Skeletal muscle tissue (tissue), 4 donors: ENCODE data around the gene TTLL5. TPM values are rescaled to one million over a fixed set of nuclear protein-coding genes. Genes with fewer than 3 reads are reported as not detected.
A peak's percentile ranks its signal among the peaks of the same experiment; 100 is the strongest.

Experiments used
- H3K27ac ChIP-seq: one replicate; pipeline ENCODE4 v1.7.0; 2013; ENCODE audit warnings: mild to moderate bottlenecking, low read depth, low read length, inconsistent platforms
- H3K27me3 ChIP-seq, 3 donors: one replicate each; pipeline ENCODE4 v1.7.0; 2013; ENCODE audit warnings: low read length in 3 of 3; ENCODE audit not compliant: control insufficient read depth in 3 of 3, insufficient read depth in 3 of 3
- H3K36me3 ChIP-seq, 3 donors: one replicate each; pipeline ENCODE4 v1.7.0; 2013; ENCODE audit warnings: low read length in 3 of 3; ENCODE audit not compliant: control insufficient read depth in 3 of 3, insufficient read depth in 3 of 3
- H3K4me1 ChIP-seq, 3 donors: one replicate each; pipeline ENCODE4 v1.7.0; 2013; ENCODE audit warnings: low read length in 3 of 3, mild to moderate bottlenecking in 3 of 3; ENCODE audit not compliant: control insufficient read depth in 3 of 3, insufficient read depth in 3 of 3
- H3K4me3 ChIP-seq, 3 donors: one replicate each; pipeline ENCODE4 v1.7.0; 2013; ENCODE audit warnings: low read length in 3 of 3
- H3K9ac ChIP-seq, 3 donors: one replicate each; pipeline ENCODE4 v1.7.0; 2013; ENCODE audit warnings: low read length in 3 of 3, mild to moderate bottlenecking in 3 of 3, moderate library complexity in 2 of 3, low read depth in 1 of 3
- H3K9me3 ChIP-seq, 3 donors: one replicate each; pipeline ENCODE4 v1.7.0; 2013; ENCODE audit warnings: low read length in 3 of 3; ENCODE audit not compliant: control insufficient read depth in 3 of 3
- total RNA-seq: library from RNA; depleted of rRNA; stranded (reverse); fragments of >200 nt; gene quantifications from one replicate; pipeline ENCODE4 v1.2.3, GENCODE V29; 2014
- donor health status: Osteomylitis.

TTLL5 gene
- total RNA-seq, 1 donor from 2014 or later = 13.6 TPM

DNA sequence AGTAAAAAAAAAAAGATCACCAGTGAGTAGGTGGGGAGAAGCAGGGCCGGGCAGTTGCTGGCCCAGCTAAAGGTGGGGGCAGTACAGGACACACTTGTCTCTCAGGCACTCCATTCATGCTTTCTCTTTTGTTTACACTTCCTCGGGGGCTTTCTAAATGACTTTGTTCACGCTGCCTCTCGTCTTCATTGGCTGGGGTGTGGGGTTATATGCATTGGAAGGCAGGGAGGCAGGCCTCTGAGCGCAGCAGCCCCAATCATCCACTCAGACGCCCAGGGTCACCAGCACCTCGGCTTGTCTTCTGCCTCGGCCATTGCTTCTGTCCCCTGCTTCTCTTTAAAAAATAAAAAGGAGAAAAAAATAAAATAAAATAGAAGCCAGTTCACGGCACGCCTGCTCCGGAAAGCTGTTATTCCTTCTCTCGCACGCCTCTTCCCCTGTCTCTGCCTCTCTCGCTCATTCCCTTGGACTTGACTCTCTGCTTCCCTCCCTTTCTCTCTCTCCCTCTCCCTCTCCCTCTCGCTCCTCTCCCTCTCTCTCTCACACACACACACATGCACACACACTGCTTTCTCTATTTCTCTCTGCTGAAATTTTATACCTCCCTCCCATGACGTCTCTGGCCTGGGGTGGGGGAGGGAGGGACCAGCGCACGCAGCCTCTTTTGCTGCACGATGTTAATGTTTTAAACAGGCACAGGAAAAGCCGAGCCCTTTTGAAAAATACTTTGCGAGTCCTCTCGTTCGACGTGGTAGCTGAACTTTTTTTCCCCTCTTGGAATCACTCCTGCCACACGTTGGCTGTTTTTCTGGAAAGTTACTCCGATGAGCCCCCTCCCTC is 320.6 kb downstream of the TTLL5 start, which contains the start of gene TGFB3:
TGFB3 (minus strand) TSS at position 570 of the 840 bp plus-strand sequence. CDS start 1,102 bp downstream, outside the sequence.
- Histone ChIP-seq H3K9me3 (no peaks in the 10 kb centered on the region), H3K27ac (peak within 1 kb of the TSS; percentile 95), H3K9ac (peak within 1 kb of the TSS; percentile 82 to 89 (median 88)), H3K27me3 (no peaks in the 10 kb centered on the region), H3K4me3 (peak within 1 kb of the TSS; percentile 69 to 86 (median 82)), H3K4me1 (peaks cover 45 to 51% (median 45%) of the 10 kb centered on the region in 3 donors), H3K36me3 (no peaks in the 10 kb centered on the region)

DNA sequence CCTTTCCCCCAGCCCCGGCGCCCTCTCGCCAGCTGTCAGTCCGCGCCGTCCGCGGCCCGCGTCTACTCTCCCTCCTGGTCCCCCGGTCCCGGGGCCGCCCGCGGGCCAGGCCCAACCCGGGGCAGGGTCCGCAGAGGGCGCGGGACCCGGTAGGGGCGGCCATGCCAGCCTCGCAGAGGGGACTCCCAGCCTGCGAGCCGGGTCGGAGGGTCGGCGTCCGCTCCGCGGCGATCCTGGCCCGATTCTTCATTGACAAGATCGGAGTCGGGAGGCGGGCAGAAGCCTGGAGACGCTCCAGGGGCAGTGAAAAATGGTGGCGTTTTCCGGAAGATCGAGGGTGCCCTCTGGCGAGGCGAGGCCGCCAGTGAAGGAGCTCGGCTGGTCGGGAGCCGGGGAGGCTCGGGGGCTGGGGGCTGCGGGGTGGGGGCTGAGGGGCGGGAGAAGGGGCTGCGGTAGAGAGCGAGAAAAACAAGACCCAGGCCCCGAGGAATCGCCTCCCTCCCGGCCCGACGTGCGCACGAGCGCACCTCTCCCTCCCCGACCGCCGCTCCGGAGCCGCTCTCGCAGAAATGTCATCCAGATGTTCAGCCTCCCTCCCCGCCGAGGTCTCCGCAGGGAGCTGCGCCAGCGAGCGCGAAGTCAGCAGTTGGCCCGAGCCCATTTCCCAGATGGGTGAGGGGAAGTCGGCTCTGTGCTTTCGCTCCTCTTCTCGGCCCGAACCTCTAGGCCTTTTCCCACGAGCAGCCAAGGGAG is 321.4 kb downstream of the TTLL5 start:
- Histone ChIP-seq H3K27me3 (no peaks in the 10 kb centered on the region), H3K27ac (peak overlapping the region; percentile 95), H3K9me3 (no peaks in the 10 kb centered on the region), H3K9ac (peak overlapping the region; percentile 82 to 89 (median 88)), H3K4me1 (peaks cover 45 to 52% (median 46%) of the 10 kb centered on the region in 3 donors), H3K4me3 (peak overlapping the region; percentile 69 to 86 (median 82)), H3K36me3 (no peaks in the 10 kb centered on the region)

DNA sequence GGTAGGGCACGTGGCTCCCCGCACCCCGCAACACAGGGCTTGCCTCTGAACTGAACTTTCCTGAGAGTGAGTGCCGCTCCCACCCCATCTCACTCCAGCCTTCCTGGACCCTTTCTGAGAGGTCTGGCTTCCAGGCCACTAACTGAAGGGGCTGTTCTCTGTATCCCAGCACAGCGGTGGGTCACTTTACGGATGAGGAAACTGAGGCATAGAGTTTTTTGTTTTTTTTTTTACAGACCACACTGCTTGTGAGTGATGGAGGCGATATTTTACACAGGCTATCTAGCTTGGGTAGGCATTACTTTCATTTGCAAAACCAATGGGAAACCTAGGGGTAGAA is 321.9 kb downstream of the TTLL5 start:
- no peaks in the 10 kb centered on the region for H3K9me3 ChIP-seq
- peak overlapping the region; percentile 95 for H3K27ac ChIP-seq
- no peaks in the 10 kb centered on the region for H3K27me3 ChIP-seq
- peaks cover 42 to 47% (median 43%) of the 10 kb centered on the region in 3 donors for H3K4me1 ChIP-seq
- H3K36me3 ChIP-seq = no peaks in the 10 kb centered on the region
- peak overlapping the region in 2 of 3 donors; percentile 63 to 74 for H3K9ac ChIP-seq
- peak overlapping the region; percentile 46 to 58 (median 58) for H3K4me3 ChIP-seq

DNA sequence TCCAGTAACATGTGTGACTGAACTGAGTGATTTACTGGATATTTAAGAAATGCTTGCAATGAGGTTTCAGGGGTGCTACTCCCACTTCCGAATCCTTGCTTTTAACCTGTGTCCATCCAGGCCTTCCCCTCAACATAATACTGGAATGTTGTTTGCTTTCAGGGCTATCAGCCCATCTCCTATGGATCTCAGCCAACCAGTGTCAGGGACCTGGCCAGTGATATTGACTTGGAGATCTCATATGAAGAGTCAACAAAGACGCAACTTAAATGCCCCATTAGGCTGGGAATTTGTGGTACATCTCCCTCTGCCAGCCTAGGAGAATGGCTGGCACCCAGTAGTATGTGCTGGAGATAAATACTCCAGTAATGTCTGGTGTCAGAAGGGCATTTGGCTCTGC is 323.6 kb downstream of the TTLL5 start:
- H3K4me1 ChIP-seq = peaks cover 33 to 39% (median 33%) of the 10 kb centered on the region in 3 donors
- H3K27me3 ChIP-seq = no peaks in the 10 kb centered on the region
- no peaks in the 10 kb centered on the region for H3K9me3 ChIP-seq
- no peak overlapping the region for H3K9ac ChIP-seq
- peak overlapping the region; percentile 86 for H3K27ac ChIP-seq
- H3K4me3 ChIP-seq = no peak overlapping the region
- H3K36me3 ChIP-seq = peaks cover 0 to 2% (median 1%) of the 10 kb centered on the region in 3 donors

DNA sequence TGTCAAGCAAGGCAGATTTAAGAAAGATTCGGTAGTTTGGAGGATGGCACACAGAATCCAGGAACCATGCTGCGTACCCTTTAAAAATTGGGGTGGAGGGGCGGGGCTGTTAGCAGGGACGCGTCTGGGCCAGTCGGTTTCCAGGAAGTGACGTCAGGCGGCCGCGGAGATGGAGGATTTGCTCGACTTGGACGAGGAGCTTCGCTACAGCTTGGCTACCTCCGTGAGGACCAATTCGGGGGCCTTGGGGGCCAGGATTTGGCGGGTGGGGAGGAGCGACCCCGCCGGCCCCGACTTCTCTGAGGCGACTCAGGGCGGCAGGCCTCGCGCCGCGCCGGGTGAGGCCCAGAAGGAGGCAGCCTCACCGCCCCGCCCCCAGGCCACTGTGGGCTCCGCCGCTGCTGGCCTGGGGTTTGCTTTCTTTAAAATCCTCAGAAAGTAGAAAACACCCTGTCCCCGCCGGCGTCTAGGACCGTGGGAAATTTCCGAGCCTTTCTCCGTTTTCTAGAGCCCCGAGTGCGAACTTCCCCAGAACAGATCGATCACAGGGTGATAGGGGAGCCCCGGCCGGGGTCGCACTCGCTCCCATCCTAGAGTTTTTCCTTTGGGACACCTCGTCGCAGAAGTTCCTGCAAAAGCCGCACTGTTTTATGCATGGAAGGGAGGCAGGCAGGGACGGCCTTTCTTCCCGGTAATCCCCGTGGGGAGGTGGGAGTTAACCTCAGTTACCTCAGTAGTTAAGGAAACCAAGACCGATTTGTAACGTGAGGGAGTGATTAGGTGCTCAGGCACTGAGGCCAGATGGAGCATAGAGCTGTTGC is 324.8 kb downstream of the TTLL5 start, which contains the start of gene IFT43:
IFT43 (plus strand) TSS at position 146 of the 821 bp plus-strand sequence; CDS start at position 170, 24 bp downstream.
- Histone ChIP-seq H3K27ac (peak within 1 kb of the TSS; percentile 86), H3K4me1 (peaks cover 24 to 31% (median 26%) of the 10 kb centered on the region in 3 donors), H3K4me3 (peak within 1 kb of the TSS; percentile 81 to 84 (median 84)), H3K9me3 (no peaks in the 10 kb centered on the region), H3K27me3 (no peaks in the 10 kb centered on the region), H3K9ac (peak within 1 kb of the TSS; percentile 45 to 84 (median 81)), H3K36me3 (peaks cover 3 to 9% (median 6%) of the 10 kb centered on the region in 3 donors)

DNA sequence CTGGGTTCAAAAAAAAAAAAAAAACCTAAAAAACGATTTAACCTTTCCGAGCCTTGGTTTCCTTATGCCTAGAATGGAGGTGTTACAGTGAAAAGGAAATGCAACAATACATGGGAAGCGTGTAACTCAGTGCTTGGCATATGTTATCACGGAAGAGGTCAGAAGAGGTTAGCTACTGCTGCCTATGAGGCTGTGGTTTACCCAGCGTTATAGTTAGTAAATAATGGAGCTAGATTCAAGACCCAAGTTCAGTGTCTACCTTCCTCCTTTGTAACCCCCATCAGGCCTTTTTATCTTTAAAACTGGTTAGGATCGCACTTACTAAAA is 325.4 kb downstream of the TTLL5 start:
- peak overlapping the region; percentile 81 to 84 (median 84) for H3K4me3 ChIP-seq
- H3K4me1 ChIP-seq = peaks cover 19 to 28% (median 23%) of the 10 kb centered on the region in 3 donors
- no peaks in the 10 kb centered on the region for H3K27me3 ChIP-seq
- peak overlapping the region; percentile 45 to 84 (median 81) for H3K9ac ChIP-seq
- H3K27ac ChIP-seq = peak overlapping the region; percentile 86
- peaks cover 3 to 9% (median 7%) of the 10 kb centered on the region in 3 donors for H3K36me3 ChIP-seq
- no peaks in the 10 kb centered on the region for H3K9me3 ChIP-seq

DNA sequence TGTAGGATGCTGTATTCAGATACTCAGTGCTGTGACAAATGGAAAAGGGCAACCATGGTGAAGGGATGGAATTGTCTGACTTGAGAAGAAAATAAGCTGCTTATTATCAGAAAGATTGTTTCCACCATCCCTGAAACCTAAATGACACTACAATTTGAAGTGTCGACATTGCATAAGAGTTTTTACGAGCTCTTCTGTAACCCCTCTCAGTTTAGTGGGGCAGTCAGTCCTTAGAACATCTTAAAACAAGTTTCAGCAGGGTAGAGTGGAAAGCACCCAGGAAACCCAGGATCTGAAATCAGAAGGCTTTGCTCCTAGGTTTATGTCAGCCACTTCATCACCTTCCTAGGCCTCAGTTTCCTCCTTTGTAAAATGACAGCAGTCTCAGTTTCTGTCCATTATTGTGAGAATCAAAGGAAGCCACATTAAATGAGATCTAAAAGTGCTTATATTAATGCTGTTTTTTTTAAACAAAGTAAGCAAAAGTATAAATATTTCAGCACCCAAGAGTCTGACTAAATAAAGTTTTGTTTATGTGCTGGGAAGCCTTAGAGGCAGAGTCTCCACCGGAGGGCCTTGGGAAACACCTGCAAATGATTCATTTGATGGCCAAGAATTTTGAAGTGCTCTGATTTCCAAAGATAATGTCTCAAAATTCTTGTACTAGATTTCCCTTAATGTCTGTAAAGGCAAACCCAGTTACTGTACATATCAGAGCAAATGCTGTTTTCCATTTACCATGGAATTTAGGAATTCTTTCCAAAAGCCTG is 326.3 kb downstream of the TTLL5 start:
- no peak overlapping the region for H3K27ac ChIP-seq

DNA sequence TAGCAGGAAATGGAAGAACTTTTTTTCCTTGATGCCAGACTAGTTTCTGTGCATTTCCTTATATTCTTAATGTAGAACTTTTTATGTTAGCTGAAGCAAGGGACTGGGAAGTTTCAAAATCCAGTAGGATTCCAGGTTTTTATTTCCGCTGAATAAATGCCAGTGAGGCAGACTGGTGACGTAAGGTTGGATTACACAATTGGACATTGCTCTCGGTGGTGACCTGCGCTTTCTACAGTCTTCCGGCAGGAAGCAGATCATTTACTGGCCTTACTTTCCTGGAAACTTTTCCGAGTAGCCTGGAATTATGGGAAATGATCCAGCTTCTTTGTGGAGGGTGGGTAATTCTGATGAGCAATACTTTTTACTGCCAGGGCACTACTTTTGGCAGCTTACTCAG is 328.1 kb downstream of the TTLL5 start:
- peak overlapping the region; percentile 80 for H3K27ac ChIP-seq
- H3K36me3 ChIP-seq = peaks cover 3 to 14% (median 9%) of the 10 kb centered on the region in 3 donors
- H3K4me1 ChIP-seq = peaks cover 11 to 31% (median 17%) of the 10 kb centered on the region in 3 donors

More for the DNA sequence above, 326.3 kb downstream of the TTLL5 start:
- peaks cover 3 to 10% (median 9%) of the 10 kb centered on the region in 3 donors for H3K36me3 ChIP-seq
- H3K9me3 ChIP-seq = no peaks in the 10 kb centered on the region
- no peak overlapping the region for H3K4me3 ChIP-seq
- no peaks in the 10 kb centered on the region for H3K27me3 ChIP-seq
- H3K4me1 ChIP-seq = peaks cover 17 to 34% (median 23%) of the 10 kb centered on the region in 3 donors
- H3K9ac ChIP-seq = no peak overlapping the region

DNA sequence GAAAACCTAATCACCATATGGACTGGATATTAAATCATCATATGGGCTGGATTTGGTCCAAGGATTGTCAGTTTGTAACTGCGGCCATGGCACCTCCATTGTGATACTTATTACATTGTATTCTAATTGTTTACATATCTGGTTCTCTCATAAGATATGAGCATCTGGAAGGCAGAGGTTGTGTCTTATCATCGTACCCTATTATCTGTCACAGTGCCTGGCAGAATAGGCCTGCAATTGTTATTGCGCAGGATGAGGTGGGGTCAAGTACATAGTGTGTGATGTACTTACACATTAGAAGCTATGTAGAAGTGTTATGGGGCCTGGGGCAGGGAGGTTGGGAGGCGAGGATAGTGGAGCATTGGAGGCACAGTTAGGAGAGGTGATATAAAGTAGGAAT is 329.3 kb downstream of the TTLL5 start:
- Histone ChIP-seq H3K27ac (no peak overlapping the region), H3K36me3 (peaks cover 3 to 18% (median 12%) of the 10 kb centered on the region in 3 donors), H3K9ac (no peak overlapping the region), H3K4me3 (no peak overlapping the region), H3K9me3 (no peaks in the 10 kb centered on the region), H3K4me1 (peaks cover 17 to 35% (median 19%) of the 10 kb centered on the region in 3 donors), H3K27me3 (no peaks in the 10 kb centered on the region)

More for the DNA sequence above, 328.1 kb downstream of the TTLL5 start:
- H3K9me3 ChIP-seq = no peaks in the 10 kb centered on the region
- H3K9ac ChIP-seq = peak overlapping the region in 1 of 3 donors; percentile 40
- no peak overlapping the region for H3K4me3 ChIP-seq
- H3K27me3 ChIP-seq = no peaks in the 10 kb centered on the region
